Measurements from ENCODE around the gene DUSP2.

- TF ChIP-seq POLR2A (IDR thresholded peaks at IDR 0.05): no peak
- TF ChIP-seq EP300 (IDR thresholded peaks at IDR 0.05): no peak
These were observed 47.1 kb downstream of the DUSP2 start for GRCh38 chr2:96097951-96098823.

Data from sigmoid colon (tissue), 4 donors.